Central memory CD4-positive, alpha-beta T cell (primary cell): ENCODE data around the gene HLCS.

Experiments used
- DNase-seq: peaks from one replicate; pipeline ENCODE4 v3.0.0; 2022

HLCS gene

DNA sequence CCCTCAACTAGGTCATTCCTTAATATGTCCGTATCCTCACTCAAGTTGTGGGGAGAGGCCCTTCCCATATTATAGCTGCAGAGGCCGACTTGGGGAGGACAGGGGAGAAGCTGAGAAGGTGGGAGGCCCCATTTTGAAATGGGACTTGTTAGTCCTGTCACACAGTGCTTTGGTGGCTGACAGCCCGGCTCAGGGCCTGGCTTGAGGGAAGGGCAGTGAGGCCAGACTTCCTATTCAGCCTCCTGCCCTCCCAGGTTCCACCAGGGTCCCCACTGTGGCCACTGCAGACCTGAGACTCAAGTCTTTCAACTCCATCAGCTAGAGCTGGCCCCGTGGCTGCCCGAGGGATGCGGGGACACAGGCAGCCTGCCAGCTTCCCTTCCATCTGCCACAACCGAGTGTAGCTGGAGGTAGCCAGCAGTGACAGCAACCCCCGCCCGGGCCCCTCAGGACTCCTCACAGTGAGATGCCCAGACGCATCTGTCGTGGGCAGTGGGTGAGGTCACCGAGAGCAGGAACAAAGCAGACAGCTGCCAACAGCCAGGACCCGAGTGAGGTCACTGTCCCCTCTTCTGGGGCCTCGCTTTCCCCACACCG lies 230.6 kb downstream of the HLCS start:
- no peak for DNase-seq

DNA sequence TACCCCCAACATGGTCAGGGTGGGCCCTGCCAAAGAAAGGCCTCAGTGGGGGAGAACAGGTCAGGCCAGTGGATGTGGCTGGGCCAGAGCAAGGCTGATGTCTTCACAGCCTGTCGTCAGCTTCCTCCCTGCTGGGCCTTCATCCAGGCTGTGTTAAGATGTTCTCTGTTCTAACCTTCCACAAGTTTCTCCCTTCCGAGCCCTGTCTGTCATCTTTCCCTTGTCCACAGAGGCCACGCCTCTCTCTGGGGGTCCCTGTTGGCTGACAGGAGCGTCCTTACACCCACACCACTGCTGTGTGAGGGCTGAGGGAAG lies 231.3 kb downstream of the HLCS start:
- no peak for DNase-seq

DNA sequence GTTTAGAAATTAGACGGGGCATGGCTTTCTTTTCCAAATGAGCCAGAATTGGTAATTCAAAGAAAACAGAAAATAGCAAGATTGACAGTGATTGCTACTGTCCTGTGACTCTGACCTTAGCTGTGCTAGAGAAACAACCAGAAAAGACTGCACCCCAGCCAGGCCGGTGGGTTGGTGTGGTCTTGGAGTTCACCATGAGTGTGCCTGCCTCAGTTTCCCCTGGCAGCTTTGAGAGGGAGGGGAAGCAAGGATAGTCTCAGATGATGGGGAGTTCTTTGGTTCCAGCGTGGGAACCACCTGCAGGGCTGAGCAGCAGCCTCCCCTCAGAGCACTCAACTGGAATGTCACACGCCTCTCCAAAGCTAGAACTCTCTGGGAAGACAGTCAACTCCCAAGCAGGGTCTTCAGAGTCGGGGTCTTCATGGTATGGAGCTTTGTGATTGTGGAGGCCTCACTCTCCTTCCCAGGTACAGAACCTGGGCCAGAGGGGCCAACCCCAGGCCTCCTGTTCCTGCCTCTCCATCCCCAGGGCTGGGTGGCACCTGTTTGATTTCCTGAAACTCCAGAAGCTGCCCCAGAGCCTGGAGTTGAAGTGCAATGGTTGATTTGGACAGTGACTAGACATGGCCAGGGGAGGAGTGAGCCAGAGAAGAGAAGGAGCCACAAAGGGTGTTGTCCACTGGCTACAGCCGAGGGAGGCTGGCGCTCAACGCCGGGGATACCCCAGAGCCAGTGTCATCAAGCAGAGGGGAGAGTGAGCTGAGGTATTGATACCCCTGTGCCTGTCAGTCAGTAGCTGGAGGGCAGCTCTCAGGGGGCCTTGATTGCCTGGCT lies 231.9 kb downstream of the HLCS start:
- DNase-seq, result no peak

DNA sequence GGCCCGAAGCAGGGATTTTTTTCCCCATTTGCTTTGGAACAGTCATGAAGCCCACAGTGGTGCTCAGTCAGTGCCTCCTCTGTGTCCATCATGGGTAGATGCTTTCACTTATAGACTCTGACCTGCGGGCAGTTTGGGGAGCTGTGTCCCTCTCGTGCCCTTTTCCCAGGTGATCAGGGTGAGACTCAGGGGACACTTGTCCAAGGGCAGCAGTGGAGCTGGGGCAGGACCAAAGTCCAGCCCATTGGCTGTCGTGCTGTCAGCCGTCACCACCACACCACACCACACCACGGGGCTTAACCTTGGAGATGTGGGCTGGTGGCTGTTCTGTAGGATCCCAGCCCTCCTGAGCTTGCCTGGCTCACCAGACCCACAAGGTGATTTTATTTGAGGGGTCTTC lies 232.6 kb downstream of the HLCS start:
- DNase-seq, result no peak

DNA sequence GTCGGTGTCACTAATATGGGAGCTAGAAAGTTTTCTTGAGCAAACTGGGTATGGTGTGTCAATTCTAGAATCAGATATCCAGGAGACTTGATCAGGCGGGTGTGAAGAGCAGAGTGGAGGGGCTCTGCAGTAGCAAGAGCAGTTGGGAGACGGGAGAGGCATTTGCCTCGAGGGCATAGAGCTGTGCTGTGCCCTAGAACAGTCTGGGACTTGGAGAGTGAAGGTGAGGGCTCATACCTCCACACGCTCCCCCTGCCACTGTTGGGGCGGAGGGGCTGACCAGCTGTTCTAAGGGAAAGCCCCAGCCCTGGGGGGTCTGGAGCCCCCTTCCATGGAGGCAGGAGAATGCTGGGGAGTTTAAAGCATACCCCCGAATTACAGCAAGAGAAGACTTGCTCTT lies 233.7 kb downstream of the HLCS start:
- DNase-seq, result no peak

DNA sequence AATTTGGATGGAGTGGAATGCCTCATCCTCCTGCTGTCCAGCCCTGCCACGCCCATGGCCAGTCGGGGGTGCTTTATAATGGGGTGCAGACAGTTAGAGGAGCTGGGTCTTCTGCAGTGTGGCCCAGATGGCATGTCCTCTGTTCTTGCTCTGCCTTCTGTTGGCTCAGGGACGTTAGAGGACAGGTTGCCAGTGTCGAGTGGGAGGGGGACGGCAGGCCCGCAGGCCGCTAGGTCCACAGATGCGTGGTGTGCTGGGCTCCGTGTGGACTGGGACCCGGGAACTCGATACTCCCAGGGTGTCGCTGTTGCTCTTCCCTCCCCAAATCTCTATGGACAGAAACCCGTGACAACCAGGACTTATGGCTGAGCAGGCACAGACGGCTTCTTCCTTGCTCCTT lies 234.3 kb downstream of the HLCS start:
- no peak for DNase-seq

DNA sequence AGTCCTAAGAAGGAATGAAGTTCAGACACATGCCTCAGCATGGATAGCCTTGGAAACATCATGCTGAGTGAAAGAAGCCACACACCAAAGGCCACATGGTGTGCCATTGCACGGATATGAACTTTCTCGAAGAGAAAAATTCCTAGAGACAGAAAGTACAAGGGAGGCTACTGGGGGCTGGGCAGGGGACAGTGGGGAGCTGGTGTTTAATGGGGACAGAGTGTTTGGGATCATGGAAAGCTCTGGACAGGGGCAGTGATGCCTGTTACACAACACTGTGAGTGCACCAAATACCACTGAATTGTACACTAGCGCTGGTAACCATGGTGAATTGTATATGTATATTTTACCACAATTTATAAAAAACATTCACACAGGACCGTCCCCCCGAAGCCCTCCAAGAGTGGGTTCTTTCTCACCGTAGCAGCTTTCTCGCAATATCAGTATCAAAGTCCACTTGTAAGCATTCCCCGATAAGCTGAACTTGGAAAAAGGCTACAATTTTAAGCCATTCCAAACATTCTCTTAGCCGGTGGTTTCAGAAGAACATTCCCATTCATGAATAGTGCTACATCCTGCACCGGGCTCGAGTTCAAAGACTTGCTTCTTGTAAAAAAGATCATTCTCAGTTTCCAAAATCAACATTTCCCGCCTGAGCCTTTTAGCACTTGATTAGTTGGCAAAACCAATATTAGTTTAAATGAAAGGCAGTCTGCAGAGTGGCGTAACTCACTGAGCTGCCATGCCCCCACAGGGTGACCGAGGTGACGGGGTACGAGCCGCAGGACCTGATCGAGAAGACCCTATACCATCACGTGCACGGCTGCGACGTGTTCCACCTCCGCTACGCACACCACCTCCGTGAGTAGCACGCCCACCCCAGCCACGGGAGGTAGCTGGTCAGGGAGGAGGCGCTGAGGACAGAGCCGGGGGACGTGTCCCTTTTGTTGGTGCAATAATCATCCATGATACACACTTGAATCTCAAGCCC lies 235.9 kb downstream of the HLCS start:
- no peak for DNase-seq

DNA sequence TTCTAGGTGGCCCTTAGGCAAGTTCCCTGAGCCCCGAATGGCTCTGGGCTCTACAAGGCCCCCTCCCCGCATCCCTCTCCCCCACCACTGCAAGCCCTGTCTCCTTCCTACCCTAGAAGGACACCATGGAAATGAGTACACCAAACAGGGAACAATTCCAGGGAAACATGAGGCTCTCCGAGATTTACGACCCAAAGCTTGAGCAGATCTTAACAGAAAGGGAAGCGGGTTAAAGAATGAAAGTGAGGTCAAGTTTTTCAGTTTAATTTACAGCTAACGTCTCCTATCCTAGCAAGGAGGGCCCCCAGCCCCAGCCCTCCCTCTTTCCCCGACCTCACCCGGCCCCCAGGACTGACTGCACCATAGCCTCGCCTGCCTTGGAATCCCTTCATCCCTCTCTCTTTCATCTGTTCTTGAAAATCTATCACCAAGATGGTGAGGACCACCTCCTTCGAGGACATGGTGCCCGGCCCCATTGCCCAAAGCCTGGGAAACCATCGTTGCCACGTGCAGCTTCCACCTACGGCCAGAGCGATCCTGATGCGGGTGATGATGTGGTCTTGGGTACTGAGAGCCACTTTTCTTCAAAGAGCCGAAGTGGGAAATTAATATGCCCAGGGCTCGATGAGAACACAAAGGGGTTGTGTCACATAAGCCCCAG lies 237.0 kb downstream of the HLCS start:
- DNase-seq, result no peak

DNA sequence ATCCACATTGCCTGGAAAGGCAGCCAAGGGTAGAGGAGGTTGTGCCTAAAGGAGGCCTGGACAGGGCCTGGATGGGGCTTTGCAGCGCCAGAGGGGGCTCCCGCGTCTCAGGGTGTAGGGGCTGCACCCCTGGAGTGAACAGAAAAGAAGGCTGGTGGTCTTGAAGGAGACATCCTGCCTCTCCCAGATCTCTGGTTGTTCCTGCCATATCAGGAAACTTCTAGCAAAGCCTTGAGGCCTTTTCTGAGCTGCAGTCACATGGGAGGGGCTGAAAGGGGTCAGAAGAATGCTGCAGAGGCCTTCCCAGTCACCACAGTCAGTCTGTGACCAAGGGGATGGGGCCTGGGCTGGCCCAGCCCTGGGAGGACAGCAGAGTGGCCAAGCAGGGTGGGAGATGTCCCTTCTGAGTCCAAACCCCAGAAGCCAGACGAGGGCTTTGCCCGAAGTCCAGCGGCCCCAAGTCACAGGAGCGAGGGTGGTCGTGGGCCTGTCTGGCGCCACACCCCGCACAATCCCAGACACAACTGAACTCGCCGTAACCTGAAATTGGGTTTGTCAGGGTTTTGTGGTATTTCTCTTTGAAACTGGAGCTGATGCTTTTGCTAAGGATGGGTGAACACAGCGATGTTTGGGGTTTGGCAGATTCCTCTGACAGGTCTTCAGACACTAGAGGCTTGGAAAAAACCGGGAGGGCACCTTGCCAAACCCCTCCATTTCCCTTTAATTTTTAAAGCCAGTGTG lies 237.9 kb downstream of the HLCS start:
- DNase-seq, result no peak

DNA sequence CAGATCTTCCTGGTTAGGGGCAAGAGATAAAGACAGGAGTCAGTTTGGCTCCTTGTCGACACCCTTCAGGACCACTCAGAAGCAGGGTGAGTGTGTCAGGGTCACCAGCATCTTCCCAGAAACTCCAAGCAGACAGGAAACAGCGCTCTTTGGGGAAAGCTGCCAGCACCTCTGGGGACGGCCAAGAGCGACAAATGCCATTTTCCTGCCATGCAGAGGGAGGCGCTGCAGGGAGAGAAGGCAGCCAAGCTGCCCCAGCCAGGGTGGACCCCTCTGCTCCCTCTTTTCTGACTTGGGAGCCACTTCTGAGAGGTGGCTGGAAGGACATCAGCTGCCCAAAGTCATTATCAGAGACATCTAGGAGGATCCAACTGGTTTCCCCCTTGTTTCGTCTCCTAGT lies 238.6 kb downstream of the HLCS start:
- DNase-seq, result no peak

DNA sequence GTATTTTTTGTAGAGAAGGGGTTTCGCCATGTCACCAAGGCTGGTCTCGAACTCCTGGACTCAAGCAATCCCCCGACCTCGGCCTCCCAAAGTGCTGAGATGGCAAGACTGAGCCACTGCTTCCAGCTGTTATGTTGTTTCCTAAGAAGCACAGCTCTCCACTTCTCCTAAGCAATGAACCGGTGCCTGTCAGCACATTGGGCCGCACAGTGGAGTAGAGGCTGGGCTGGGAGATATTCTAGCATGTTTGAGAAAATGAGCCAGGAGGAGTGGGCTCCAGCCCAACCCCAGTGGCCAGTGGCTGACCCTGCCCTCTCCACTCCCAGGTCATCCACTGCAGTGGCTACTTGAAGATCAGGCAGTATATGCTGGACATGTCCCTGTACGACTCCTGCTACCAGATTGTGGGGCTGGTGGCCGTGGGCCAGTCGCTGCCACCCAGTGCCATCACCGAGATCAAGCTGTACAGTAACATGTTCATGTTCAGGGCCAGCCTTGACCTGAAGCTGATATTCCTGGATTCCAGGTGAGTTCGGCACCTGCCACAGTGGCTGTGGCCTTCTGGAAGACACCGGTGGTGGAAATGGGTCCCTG lies 240.6 kb downstream of the HLCS start:
- no peak for DNase-seq

DNA sequence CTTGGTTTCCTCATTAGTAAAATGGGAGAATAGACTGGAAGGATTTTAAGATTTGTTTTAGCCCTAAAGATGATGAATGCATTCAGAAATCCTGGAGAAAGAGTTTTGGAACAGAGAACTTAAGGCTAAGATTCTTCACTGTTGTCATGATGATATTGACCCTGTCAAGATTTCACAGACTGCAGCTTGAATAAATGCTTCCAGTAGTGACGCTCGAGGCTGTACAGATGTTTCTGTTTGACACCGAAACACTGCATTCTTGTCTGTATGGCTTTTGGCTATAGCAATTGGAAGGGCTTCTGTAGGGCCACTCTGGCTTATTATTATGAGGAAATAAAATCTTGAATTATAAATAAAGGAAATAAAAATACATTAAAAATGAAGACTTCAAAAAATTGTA lies 241.8 kb downstream of the HLCS start:
- no peak for DNase-seq

DNA sequence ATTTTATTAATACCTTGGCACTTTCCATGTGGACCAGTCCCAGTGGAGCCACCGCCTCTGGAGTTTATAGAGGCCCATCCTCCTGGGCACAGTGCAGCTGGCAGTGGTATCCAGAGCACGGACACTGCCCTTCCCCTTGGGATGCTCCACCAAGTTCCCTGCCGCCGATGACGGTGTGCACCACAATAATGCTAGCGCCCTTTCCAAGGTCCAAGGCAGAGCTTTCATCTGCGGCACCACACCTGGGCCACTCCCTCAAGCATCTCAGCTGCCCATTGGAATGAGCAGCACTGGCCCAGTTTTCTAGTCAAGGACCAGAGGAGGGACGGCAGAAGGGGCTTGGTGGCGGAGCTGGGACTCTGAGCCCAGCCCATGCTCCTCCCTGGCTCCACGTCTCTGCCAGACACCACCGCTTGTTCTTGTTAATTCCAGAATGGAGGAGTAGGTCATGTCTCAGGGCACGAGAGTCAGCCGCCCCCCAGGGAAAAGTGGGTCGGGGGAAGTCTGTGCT lies 243.0 kb downstream of the HLCS start:
- no peak for DNase-seq

DNA sequence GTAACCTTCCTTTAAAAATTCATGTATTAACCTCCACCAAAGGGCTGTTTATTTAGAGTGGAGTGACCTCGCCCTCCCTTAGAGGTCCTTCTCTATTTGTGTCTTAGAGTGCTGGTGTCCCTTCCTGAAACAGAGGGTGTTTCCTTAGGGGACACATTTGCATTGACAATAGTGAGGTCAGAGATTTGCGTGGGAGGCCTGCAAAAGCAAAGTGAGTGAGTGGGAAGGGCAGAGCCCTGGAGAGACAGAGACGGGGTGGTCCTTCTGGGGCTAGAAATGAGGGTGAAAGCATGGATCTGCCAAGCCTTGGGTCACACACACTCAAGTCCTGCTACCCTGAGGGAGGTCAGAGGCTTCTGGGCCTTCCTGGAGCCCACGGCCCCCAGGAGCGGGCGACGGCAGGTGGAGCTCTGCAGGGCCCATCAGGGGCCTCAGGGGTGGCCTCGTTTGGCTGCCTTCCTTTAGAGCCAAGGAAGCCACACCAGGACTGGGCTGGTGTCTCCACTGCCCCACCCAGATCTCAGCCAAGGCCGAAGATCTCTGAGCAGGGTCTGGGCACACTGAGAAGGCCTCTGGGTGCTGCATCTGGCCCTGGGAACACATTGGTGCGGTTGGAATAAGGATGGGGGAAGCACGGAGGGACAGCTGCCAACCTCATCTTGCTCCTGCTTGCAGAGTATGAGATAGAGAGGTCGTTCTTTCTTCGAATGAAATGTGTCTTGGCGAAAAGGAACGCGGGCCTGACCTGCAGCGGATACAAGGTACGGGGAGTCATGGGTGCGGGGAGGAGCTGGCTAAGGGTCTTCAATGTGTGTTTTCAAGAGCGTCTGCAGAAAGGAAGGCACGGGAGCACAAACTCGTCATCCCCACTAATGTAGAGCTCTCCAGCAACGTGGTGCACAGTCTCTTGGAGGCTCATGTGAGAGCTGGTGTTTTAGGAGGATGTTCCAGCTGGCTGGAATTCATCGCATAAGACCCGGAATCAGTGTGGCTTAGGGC lies 243.8 kb downstream of the HLCS start:
- no peak for DNase-seq

DNA sequence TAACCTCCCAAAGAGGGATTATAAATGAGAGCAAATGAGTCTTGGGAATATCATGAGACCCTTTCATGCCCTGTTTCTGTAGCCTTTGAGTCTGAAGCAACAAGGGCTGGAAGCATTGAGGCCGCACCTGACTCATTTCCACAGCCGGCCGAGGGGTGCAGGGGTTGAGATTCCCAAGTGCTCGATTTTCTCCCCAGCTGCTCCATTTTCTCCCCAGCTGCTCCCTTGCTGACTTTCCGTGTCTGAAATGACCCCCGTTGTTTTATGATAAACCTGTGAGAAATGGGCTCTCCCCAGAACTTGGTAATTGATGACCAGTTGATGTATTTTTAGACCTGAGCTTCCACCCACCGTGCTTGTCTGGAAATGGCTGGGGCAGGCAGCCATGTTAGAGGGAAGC lies 244.7 kb downstream of the HLCS start:
- DNase-seq, result no peak

DNA sequence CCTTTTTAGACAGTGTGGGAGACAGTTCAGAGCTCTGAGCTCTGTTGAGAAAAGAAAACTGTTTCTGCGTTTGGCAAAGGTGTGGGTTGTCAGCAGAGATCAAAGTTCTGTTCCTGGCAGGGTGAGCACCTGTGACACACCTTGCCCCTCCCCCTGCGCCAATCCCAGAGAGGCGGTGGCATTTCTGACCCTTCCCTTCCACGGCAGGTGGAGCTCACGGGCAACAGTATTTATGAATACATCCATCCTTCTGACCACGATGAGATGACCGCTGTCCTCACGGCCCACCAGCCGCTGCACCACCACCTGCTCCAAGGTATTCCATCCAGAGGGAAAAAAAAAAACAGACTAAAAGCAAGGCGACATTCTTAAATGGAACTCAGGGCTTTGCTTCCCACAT lies 246.9 kb downstream of the HLCS start:
- no peak for DNase-seq

DNA sequence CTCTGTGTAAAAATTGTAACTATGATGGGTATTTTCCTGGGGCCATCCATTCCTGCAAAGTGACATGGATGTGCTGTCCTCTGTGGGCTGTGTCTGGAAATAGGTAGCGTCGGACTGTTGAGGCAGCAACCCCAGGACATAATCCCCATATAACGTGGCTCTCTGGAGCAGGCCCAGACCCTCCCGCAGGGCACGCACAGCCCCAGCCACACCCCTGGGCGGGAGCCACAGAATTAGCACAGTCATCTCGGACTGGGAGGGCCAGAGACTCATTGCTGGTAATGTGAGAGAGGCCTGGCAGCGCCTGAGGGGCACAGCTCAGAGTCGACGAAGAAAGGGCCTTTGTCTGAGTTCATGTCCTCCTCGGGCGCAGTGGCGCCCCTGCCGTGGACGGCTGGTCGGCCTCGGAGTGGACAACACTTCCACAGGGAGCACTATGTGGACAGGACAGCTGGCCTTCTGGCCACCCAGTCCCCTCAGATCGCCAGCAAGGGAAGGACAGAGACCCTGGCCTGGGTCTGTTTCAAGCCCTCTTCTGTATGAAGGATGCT lies 247.4 kb downstream of the HLCS start:
- DNase-seq, result no peak

DNA sequence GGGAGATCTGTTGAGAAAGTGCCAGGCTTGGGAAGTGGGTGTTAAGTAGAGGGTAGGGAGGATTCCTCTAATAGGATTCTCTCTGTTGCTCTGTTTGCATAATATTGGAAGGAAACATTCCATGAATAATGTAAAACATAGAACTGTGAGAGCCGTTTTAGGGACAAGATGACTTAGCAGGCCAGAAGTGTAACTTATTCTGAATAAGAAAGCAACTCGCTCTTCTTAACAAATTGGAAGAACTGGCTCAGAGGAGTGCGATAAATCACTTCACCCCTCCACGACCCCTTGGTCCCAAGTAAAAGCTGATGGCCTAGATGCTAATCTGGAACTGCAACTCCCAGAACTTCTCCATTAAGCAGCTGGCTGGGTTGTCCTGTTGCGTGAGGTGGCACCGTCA lies 248.5 kb downstream of the HLCS start:
- DNase-seq, result no peak

DNA sequence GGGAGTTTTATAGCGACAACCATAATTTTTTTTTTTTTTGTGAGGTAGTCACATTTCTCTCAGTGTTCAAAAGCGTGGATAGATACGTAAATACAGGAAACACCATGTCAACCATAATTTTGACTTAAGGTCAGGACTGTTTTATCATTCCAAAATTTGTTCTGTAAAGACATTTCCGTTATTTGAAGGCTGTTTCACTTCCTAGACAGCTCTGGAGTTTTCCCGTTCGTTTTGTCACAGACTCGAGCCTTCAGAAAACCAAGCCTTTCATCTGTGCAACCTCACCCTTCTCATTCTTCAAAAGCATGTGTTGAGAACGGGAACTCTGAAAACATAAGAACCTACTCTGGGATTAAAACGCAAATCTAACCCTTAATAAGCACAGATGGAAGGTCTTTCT lies 249.6 kb downstream of the HLCS start:
- DNase-seq, result no peak

DNA sequence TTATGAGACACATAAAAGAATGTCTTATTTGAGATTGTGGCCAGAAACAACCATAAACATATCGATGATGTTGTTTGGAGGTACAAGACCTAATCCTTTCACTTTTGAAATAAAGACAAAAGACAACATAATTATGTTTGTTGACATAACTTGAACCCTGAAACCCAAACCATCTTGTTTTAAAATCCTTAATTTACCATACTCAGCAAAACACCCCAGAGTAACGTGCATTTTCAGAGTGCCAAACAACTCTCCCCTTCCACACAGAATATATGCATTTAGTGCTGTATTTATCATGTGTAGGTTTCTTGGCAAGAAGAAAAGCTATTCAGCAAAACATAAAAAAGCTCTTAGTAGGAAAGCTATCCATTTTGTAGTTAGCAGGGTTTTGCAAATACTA lies 250.1 kb downstream of the HLCS start:
- DNase-seq, result no peak
